Fibroblast of lung (primary cell): Measurements from ENCODE around the gene ATG2A.

Experiments
- EZH2 ChIP-seq: IDR thresholded peaks from 2 replicates; pipeline ENCODE4 v1.5.1; 2012; ENCODE audit warnings: low read length, control low read depth, mild to moderate bottlenecking; ENCODE audit errors: missing control alignments
- TF ChIP-seq, protein P1 (sequence below), 2 donors: IDR thresholded peaks in 1 of 2; conservative IDR thresholded peaks in 1 of 2; 1 replicate in 1 of 2; 2 replicates in 1 of 2; pipeline ENCODE4 v1.5.1; 2011 to 2012; ENCODE audit warnings: low read length in 2 of 2, control low read depth in 1 of 2, inconsistent platforms in 1 of 2, low read depth in 1 of 2, mild to moderate bottlenecking in 1 of 2

- TF ChIP-seq, protein P1, sequence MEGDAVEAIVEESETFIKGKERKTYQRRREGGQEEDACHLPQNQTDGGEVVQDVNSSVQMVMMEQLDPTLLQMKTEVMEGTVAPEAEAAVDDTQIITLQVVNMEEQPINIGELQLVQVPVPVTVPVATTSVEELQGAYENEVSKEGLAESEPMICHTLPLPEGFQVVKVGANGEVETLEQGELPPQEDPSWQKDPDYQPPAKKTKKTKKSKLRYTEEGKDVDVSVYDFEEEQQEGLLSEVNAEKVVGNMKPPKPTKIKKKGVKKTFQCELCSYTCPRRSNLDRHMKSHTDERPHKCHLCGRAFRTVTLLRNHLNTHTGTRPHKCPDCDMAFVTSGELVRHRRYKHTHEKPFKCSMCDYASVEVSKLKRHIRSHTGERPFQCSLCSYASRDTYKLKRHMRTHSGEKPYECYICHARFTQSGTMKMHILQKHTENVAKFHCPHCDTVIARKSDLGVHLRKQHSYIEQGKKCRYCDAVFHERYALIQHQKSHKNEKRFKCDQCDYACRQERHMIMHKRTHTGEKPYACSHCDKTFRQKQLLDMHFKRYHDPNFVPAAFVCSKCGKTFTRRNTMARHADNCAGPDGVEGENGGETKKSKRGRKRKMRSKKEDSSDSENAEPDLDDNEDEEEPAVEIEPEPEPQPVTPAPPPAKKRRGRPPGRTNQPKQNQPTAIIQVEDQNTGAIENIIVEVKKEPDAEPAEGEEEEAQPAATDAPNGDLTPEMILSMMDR (conservative IDR thresholded peaks at IDR 0.05 in 1 of 2, IDR thresholded peaks at IDR 0.05 in 1 of 2; ENCODE audit: low read depth in 1 of 2, low read length in 2 of 2): no peak
- no peak for TF ChIP-seq EZH2
Measured at GRCh38 chr11:64915376-64915887, 1.6 kb downstream of the ATG2A start.
